Hepatocyte (in vitro differentiated cells): Measurements from ENCODE around the gene SIN3A.

Experiments used
- CTCF ChIP-seq: fragments of 200-600 bp; sonication (generic); IDR thresholded peaks from 2 replicates; pipeline ENCODE4 v1.5.1; 2016; ENCODE audit warnings: antibody characterized with exemption, mild to moderate bottlenecking; ENCODE audit not compliant: poor library complexity
- EZH2 ChIP-seq: fragments of 200-600 bp; sonication (generic); IDR thresholded peaks from 2 replicates; pipeline ENCODE4 v1.6.1; 2016; ENCODE audit warnings: antibody characterized with exemption, mild to moderate bottlenecking, borderline replicate concordance

DNA sequence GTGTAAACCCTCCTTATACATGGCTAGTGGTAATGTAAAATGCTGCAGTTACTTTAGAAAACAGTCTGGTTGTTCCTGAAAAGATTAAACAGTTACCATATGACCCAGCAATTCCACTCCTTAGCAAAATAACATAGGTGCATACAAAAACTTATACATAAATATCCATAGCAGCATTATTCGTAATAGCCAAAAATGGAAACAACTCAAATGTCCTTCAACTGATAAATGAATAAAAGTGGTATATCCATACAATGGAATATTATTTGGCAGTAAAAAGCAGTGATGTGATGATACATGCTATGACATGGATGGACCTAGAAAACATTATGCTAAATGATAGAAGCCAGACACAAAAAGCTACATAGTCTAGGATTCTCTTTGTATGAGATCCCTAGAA, 31.6 kb upstream of the SIN3A start:
- TF ChIP-seq CTCF (no peak), EZH2 (no peak)
